ENCODE measurements around the gene PSMD5. TPM values are rescaled to one million over a fixed set of nuclear protein-coding genes. Genes with fewer than 3 reads are reported as not detected.

Gene PSMD5
- polyA plus RNA-seq, 1 experiment = 22.0 TPM

GRCh38 chr9:120832807-120833206 lies 9.9 kb downstream of the PSMD5 start:
- ChIA-PET POLR2A (no interaction called here), CTCF (no interaction called here)
- H3K36me3 ChIP-seq (ENCODE audit: control insufficient read depth, insufficient read depth, low read length) = peaks cover 2% of the 10 kb centered on the region; the same call in 1 of the 2 replicates
- no peaks in the 10 kb centered on the region for H3K27me3 ChIP-seq (ENCODE audit: control insufficient read depth, insufficient read depth, low read length)
- no peak for TF ChIP-seq CTCF (IDR thresholded peaks at IDR 0.05; ENCODE audit: insufficient read depth, low read depth, low read length)
- H3K4me3 ChIP-seq (ENCODE audit: low read depth, low read length) = no peak overlapping the region
- DNase-seq (ENCODE audit: low read depth) = no peak

- POLR2A ChIA-PET = no interaction called here
Observed at GRCh38 chr9:120830865-120831264, 11.9 kb downstream of the PSMD5 start.

GRCh38 chr9:120830151-120830550 lies 12.6 kb downstream of the PSMD5 start:
- ChIA-PET CTCF (interaction anchor here (0.7 kb wide), 1 partner anchor 10 kb away, joined by 3 read pairs; no protein-coding TSS in a partner anchor), POLR2A (no interaction called here)
- Histone ChIP-seq H3K4me3 (ENCODE audit: low read depth, low read length) (no peak overlapping the region), H3K36me3 (ENCODE audit: control insufficient read depth, insufficient read depth, low read length) (peaks cover 4% of the 10 kb centered on the region), H3K27me3 (ENCODE audit: control insufficient read depth, insufficient read depth, low read length) (no peaks in the 10 kb centered on the region)
- no peak for TF ChIP-seq CTCF (IDR thresholded peaks at IDR 0.05; ENCODE audit: insufficient read depth, low read depth, low read length)
- no peak for DNase-seq (ENCODE audit: low read depth)

More at GRCh38 chr9:120830865-120831264, 11.9 kb downstream of the PSMD5 start:
- Histone ChIP-seq H3K36me3 (ENCODE audit: control insufficient read depth, insufficient read depth, low read length) (peaks cover 4% of the 10 kb centered on the region), H3K4me3 (ENCODE audit: low read depth, low read length) (no peak overlapping the region), H3K27me3 (ENCODE audit: control insufficient read depth, insufficient read depth, low read length) (no peaks in the 10 kb centered on the region)
- CTCF ChIA-PET = interaction anchor here (0.8 kb wide), 1 partner anchor 20 kb away, joined by 3 read pairs; no protein-coding TSS in a partner anchor
- no peak for TF ChIP-seq CTCF (IDR thresholded peaks at IDR 0.05; ENCODE audit: insufficient read depth, low read depth, low read length)
- no peak for DNase-seq (ENCODE audit: low read depth)

- TF ChIP-seq CTCF (IDR thresholded peaks at IDR 0.05; ENCODE audit: insufficient read depth, low read depth, low read length) = no peak
- H3K36me3 ChIP-seq (ENCODE audit: control insufficient read depth, insufficient read depth, low read length) = peaks cover 4% of the 10 kb centered on the region
- ChIA-PET POLR2A (no interaction called here), CTCF (no interaction called here)
- DNase-seq (ENCODE audit: low read depth) = no peak
- no peaks in the 10 kb centered on the region for H3K27me3 ChIP-seq (ENCODE audit: control insufficient read depth, insufficient read depth, low read length)
- H3K4me3 ChIP-seq (ENCODE audit: low read depth, low read length) = no peak overlapping the region
Observed at GRCh38 chr9:120829650-120830049, 13.1 kb downstream of the PSMD5 start.

- Histone ChIP-seq H3K27me3 (ENCODE audit: control insufficient read depth, insufficient read depth, low read length) (no peaks in the 10 kb centered on the region), H3K4me3 (ENCODE audit: low read depth, low read length) (no peak overlapping the region), H3K36me3 (ENCODE audit: control insufficient read depth, insufficient read depth, low read length) (peaks cover 9% of the 10 kb centered on the region)
- no peak for TF ChIP-seq CTCF (IDR thresholded peaks at IDR 0.05; ENCODE audit: insufficient read depth, low read depth, low read length)
- CTCF ChIA-PET = interaction anchor here (0.6 kb wide), 1 partner anchor 10 kb away, joined by 3 read pairs; no protein-coding TSS in a partner anchor
- POLR2A ChIA-PET = no interaction called here
- no peak for DNase-seq (ENCODE audit: low read depth)
Observed at GRCh38 chr9:120820095-120820494, 22.6 kb downstream of the PSMD5 start.

Measured in BJ (cell line).